Neural progenitor cell (in vitro differentiated cells): ENCODE results near the gene CDC5L.

Experiments
- EZH2phosphoT487 ChIP-seq: fragments of 200-600 bp; sonication (generic); IDR thresholded peaks from 2 replicates; pipeline ENCODE4 v1.6.1; 2017; ENCODE audit warnings: antibody characterized with exemption
- TF ChIP-seq, protein P1 (sequence below): fragments of 200-600 bp; sonication (generic); IDR thresholded peaks from 2 replicates; pipeline ENCODE4 v1.5.1; 2017; ENCODE audit warnings: antibody characterized with exemption, mild to moderate bottlenecking

DNA sequence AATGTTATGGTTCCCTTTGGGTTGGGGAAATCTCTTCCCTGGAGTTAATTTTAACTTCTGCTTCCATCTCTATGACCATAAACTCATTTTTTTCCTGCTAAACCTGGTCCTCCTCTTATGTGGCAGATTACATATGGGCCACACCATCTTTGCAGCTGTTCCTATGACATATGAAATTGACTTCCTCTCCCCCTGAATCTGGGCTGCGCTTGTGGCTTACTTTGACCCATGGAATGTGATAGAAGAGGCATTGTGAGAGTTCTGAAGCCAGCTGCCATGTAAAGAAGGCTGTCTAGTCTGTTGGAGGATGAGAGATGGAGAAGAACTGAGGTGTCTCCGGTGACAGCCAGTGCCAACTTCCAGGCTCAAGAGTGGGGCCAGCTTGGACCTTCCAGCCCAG lies 100.1 kb downstream of the CDC5L start:
- TF ChIP-seq, protein P1, sequence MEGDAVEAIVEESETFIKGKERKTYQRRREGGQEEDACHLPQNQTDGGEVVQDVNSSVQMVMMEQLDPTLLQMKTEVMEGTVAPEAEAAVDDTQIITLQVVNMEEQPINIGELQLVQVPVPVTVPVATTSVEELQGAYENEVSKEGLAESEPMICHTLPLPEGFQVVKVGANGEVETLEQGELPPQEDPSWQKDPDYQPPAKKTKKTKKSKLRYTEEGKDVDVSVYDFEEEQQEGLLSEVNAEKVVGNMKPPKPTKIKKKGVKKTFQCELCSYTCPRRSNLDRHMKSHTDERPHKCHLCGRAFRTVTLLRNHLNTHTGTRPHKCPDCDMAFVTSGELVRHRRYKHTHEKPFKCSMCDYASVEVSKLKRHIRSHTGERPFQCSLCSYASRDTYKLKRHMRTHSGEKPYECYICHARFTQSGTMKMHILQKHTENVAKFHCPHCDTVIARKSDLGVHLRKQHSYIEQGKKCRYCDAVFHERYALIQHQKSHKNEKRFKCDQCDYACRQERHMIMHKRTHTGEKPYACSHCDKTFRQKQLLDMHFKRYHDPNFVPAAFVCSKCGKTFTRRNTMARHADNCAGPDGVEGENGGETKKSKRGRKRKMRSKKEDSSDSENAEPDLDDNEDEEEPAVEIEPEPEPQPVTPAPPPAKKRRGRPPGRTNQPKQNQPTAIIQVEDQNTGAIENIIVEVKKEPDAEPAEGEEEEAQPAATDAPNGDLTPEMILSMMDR = no peak
- TF ChIP-seq EZH2phosphoT487 = no peak
